Stimulated activated naive B cell treated with anti-CD40 and anti-IgM and Interleukin-4, amounts not matched to agents 10 μg/mL and 1 μg/mL and 100 μg/mL, for 72 hours (primary cell): ENCODE results near the gene MX1.
"Not testable (repeated sequence)": the region's sequence is repeated elsewhere in the genome, so short reads cannot be mapped to it uniquely, and the experiment has no call there.

Experiments
- ATAC-seq, 2 donors: fragments of 150-1000 bp; cut with Tn5 transposase; replicated peaks; 2 replicates each; pipeline ENCODE4 v1.10.0; 2021; ENCODE audit warnings: moderate library complexity in 1 of 2
- DNase-seq: peaks from one replicate; pipeline ENCODE4 v3.0.0; 2021
- H3K27ac Mint-ChIP-seq: one replicate; pipeline ENCODE4 v1.8.0; 2022; ENCODE audit warnings: mild to moderate bottlenecking, mixed read lengths
- H3K27me3 Mint-ChIP-seq, 2 donors: one replicate each; pipeline ENCODE4 v1.8.0; 2022; ENCODE audit warnings: mixed read lengths in 2 of 2
- H3K36me3 Mint-ChIP-seq, 2 donors: one replicate each; pipeline ENCODE4 v1.8.0; 2022; ENCODE audit warnings: mixed read lengths in 2 of 2, mild to moderate bottlenecking in 1 of 2
- H3K4me1 Mint-ChIP-seq, 2 donors: one replicate each; pipeline ENCODE4 v1.8.0; 2022; ENCODE audit warnings: mixed read lengths in 2 of 2, mild to moderate bottlenecking in 1 of 2
- H3K4me3 Mint-ChIP-seq, 2 donors: one replicate each; pipeline ENCODE4 v1.8.0; 2022; ENCODE audit warnings: mild to moderate bottlenecking in 2 of 2, mixed read lengths in 2 of 2, moderate library complexity in 1 of 2
- H3K9me3 Mint-ChIP-seq, 2 donors: one replicate each; pipeline ENCODE4 v1.8.0; 2022; ENCODE audit warnings: mixed read lengths in 2 of 2, mild to moderate bottlenecking in 1 of 2

Gene MX1

GRCh38 chr21:41399246-41399800 lies 26.7 kb upstream of the MX1 start:
- H3K27ac Mint-ChIP-seq, result no peak overlapping the region
- no peak overlapping the region for H3K4me3 Mint-ChIP-seq
- no peaks in the 10 kb centered on the region for H3K9me3 Mint-ChIP-seq
- DNase-seq (no peak), ATAC-seq (no peak)
- H3K4me1 Mint-ChIP-seq, result peaks cover 14% of the 10 kb centered on the region in 2 donors
- no peaks in the 10 kb centered on the region for H3K27me3 Mint-ChIP-seq
- peaks cover 29 to 48% of the 10 kb centered on the region in 2 donors for H3K36me3 Mint-ChIP-seq

GRCh38 chr21:41402231-41402630 lies 23.8 kb upstream of the MX1 start:
- Mint-ChIP-seq H3K4me1 (peaks cover 4% of the 10 kb centered on the region in 2 donors), H3K4me3 (no peak overlapping the region), H3K36me3 (peaks cover 29 to 45% of the 10 kb centered on the region in 2 donors), H3K27ac (no peak overlapping the region), H3K27me3 (no peaks in the 10 kb centered on the region), H3K9me3 (no peaks in the 10 kb centered on the region)
- no peak for DNase-seq
- no peak for ATAC-seq

GRCh38 chr21:41402796-41403195 lies 23.2 kb upstream of the MX1 start:
- Mint-ChIP-seq H3K36me3 (peaks cover 26 to 44% of the 10 kb centered on the region in 2 donors), H3K4me3 (no peak overlapping the region), H3K9me3 (no peaks in the 10 kb centered on the region), H3K27me3 (no peaks in the 10 kb centered on the region), H3K27ac (no peak overlapping the region), H3K4me1 (no peaks in the 10 kb centered on the region)
- no peak for DNase-seq
- ATAC-seq, result no peak

GRCh38 chr21:41403331-41403730 lies 22.7 kb upstream of the MX1 start:
- Mint-ChIP-seq H3K9me3 (no peaks in the 10 kb centered on the region), H3K27ac (no peak overlapping the region), H3K36me3 (peaks cover 31 to 49% of the 10 kb centered on the region in 2 donors), H3K27me3 (no peaks in the 10 kb centered on the region), H3K4me1 (no peaks in the 10 kb centered on the region), H3K4me3 (no peak overlapping the region)
- ATAC-seq (no peak), DNase-seq (no peak)

GRCh38 chr21:41403966-41404365 lies 22.1 kb upstream of the MX1 start:
- Mint-ChIP-seq H3K27ac (no peak overlapping the region), H3K36me3 (peaks cover 31 to 56% of the 10 kb centered on the region in 2 donors)
- no peak for ATAC-seq

GRCh38 chr21:41405321-41405720 lies 20.7 kb upstream of the MX1 start:
- H3K27me3 Mint-ChIP-seq, result no peaks in the 10 kb centered on the region
- H3K27ac Mint-ChIP-seq, result no peak overlapping the region
- DNase-seq, result no peak
- peaks cover 32 to 56% of the 10 kb centered on the region in 2 donors for H3K36me3 Mint-ChIP-seq
- no peak overlapping the region for H3K4me3 Mint-ChIP-seq
- H3K4me1 Mint-ChIP-seq, result no peaks in the 10 kb centered on the region
- H3K9me3 Mint-ChIP-seq, result peaks cover 0 to under 1% of the 10 kb centered on the region in 2 donors
- no peak for ATAC-seq

More at GRCh38 chr21:41403966-41404365, 22.1 kb upstream of the MX1 start:
- Mint-ChIP-seq H3K4me3 (no peak overlapping the region), H3K9me3 (no peaks in the 10 kb centered on the region), H3K4me1 (no peaks in the 10 kb centered on the region), H3K27me3 (no peaks in the 10 kb centered on the region)
- no peak for DNase-seq

- DNase-seq, result no peak
- H3K9me3 Mint-ChIP-seq, result peaks cover 5% of the 10 kb centered on the region in 2 donors
- no peak for ATAC-seq
- no peak overlapping the region for H3K4me3 Mint-ChIP-seq
- H3K27me3 Mint-ChIP-seq, result no peaks in the 10 kb centered on the region
- no peak overlapping the region for H3K27ac Mint-ChIP-seq
- peaks cover 31 to 54% of the 10 kb centered on the region in 2 donors for H3K36me3 Mint-ChIP-seq
- H3K4me1 Mint-ChIP-seq, result no peaks in the 10 kb centered on the region
These were observed 19.7 kb upstream of the MX1 start for GRCh38 chr21:41406340-41406739.

- Mint-ChIP-seq H3K4me1 (no peaks in the 10 kb centered on the region), H3K36me3 (peaks cover 28 to 52% of the 10 kb centered on the region in 2 donors), H3K4me3 (no peak overlapping the region), H3K9me3 (peaks cover 5 to 6% of the 10 kb centered on the region in 2 donors), H3K27me3 (no peaks in the 10 kb centered on the region), H3K27ac (no peak overlapping the region)
- DNase-seq (no peak), ATAC-seq (no peak)
These were observed 18.2 kb upstream of the MX1 start for GRCh38 chr21:41407541-41408460.

GRCh38 chr21:41410361-41410760 lies 15.7 kb upstream of the MX1 start:
- DNase-seq (no peak), ATAC-seq (no peak)
- Mint-ChIP-seq H3K9me3 (peaks cover 5 to 14% of the 10 kb centered on the region in 2 donors), H3K4me1 (no peaks in the 10 kb centered on the region), H3K27ac (no peak overlapping the region), H3K27me3 (no peaks in the 10 kb centered on the region), H3K36me3 (peaks cover 21 to 42% of the 10 kb centered on the region in 2 donors), H3K4me3 (no peak overlapping the region)

- H3K27me3 Mint-ChIP-seq, result no peaks in the 10 kb centered on the region
- peaks cover 21 to 42% of the 10 kb centered on the region in 2 donors for H3K36me3 Mint-ChIP-seq
- DNase-seq (no peak), ATAC-seq (no peak)
- H3K9me3 Mint-ChIP-seq, result peaks cover 8 to 14% of the 10 kb centered on the region in 2 donors
- H3K27ac Mint-ChIP-seq, result peak overlapping the region; percentile 5
- no peak overlapping the region for H3K4me3 Mint-ChIP-seq
- no peaks in the 10 kb centered on the region for H3K4me1 Mint-ChIP-seq
These were observed 15.1 kb upstream of the MX1 start for GRCh38 chr21:41410767-41411448.

- Mint-ChIP-seq H3K9me3 (peaks cover 11 to 14% of the 10 kb centered on the region in 2 donors), H3K4me3 (no peak overlapping the region), H3K36me3 (peaks cover 21 to 37% of the 10 kb centered on the region in 2 donors), H3K27me3 (no peaks in the 10 kb centered on the region), H3K27ac (peak overlapping the region; percentile 5), H3K4me1 (no peaks in the 10 kb centered on the region)
- peak in 1 of 2 donors; percentile 54 for ATAC-seq
- DNase-seq, result no peak
These were observed 14.5 kb upstream of the MX1 start for GRCh38 chr21:41411449-41412089.

GRCh38 chr21:41417505-41417904 lies 8.5 kb upstream of the MX1 start:
- Mint-ChIP-seq H3K9me3 (peaks cover 13 to 15% of the 10 kb centered on the region in 2 donors), H3K4me1 (peaks cover 17 to 33% of the 10 kb centered on the region in 2 donors)
- ATAC-seq, H3K4me3 Mint-ChIP-seq, DNase-seq, H3K36me3 Mint-ChIP-seq, H3K27ac Mint-ChIP-seq, H3K27me3 Mint-ChIP-seq: not testable (repeated sequence)

GRCh38 chr21:41418393-41418792 lies 7.6 kb upstream of the MX1 start:
- DNase-seq, result no peak
- no peak overlapping the region for H3K27ac Mint-ChIP-seq
- H3K9me3 Mint-ChIP-seq, result peaks cover 13% of the 10 kb centered on the region in 2 donors
- H3K4me3 Mint-ChIP-seq, result no peak overlapping the region
- no peaks in the 10 kb centered on the region for H3K27me3 Mint-ChIP-seq
- H3K36me3 Mint-ChIP-seq, result peaks cover 0 to 2% of the 10 kb centered on the region in 2 donors
- peaks cover 23 to 42% of the 10 kb centered on the region in 2 donors for H3K4me1 Mint-ChIP-seq
- no peak for ATAC-seq
